ENCODE results near the gene CDC73. TPM values are rescaled to one million over a fixed set of nuclear protein-coding genes. Genes with fewer than 3 reads are reported as not detected.

The CDC73 gene
- total and polyA plus RNA-seq, 2 of the 13 experiments (the other 11 are each of a cell fraction or from before 2014, with no cell fraction given) = 20.2 to 26.3 TPM

- TF ChIP-seq ZHX2 (IDR thresholded peaks at IDR 0.05; ENCODE audit: low read depth) (no peak), ZHX2 (CRISPR knock-in tag; IDR thresholded peaks at IDR 0.05; ENCODE audit: borderline replicate concordance) (no peak), ZNF878 (CRISPR knock-in tag; IDR thresholded peaks at IDR 0.05) (no peak)
Measured at GRCh38 chr1:193144361-193144938, 22.6 kb downstream of the CDC73 start (continued).

- intact Hi-C loops (cut with micrococcal nuclease; ENCODE audit: unreplicated experiment) = no loop called here
- ATAC-seq (no peak), DNase-seq (ENCODE audit: low spot score) (no peak), FAIRE-seq (no peak)
- Histone ChIP-seq H3K9me3 (ENCODE audit: low read length) (no peaks in the 10 kb centered on the region), H3K27ac (ENCODE audit: extremely low read length, insufficient read depth, low read length) (no peak overlapping the region), H3K4me2 (ENCODE audit: low read depth, low read length) (no peak overlapping the region), H3K4me3 (replicated peaks in 1 of 3; ENCODE audit: insufficient read depth in 1 of 3, low read depth in 2 of 3, low read length in 3 of 3) (no peak overlapping the region), H4K20me1 (ENCODE audit: insufficient read depth, low read length) (no peaks in the 10 kb centered on the region), H2AFZ (ENCODE audit: low read length) (no peak overlapping the region), H3K4me1 (ENCODE audit: insufficient read depth, low read length) (no peaks in the 10 kb centered on the region), H3K9ac (ENCODE audit: insufficient read depth, low read depth, low read length) (no peak overlapping the region), H3K79me2 (ENCODE audit: insufficient read depth, low read length) (no peaks in the 10 kb centered on the region), H3K27me3 (ENCODE audit: control insufficient read depth in 1 of 2, insufficient read depth in 2 of 2, low read length in 2 of 2) (no peaks in the 10 kb centered on the region), H3K36me3 (replicated peaks in 1 of 2; ENCODE audit: control insufficient read depth in 1 of 2, insufficient read depth in 2 of 2, low read length in 2 of 2) (peaks cover 5 to 58% of the 10 kb centered on the region in 2 experiments)
- ChIA-PET CTCF (ENCODE audit: low intra/inter-chr PET ratio, low total read pairs) (no interaction called here), POLR2A (no interaction called here)
- BruUV-seq (replicated peaks) = no TSS peak
- in situ Hi-C loops (cut with HindIII; ENCODE audit: extremely low pct_ligation_motif_present, low pct_unique_long_range_greater_than_20kb) = no loop called here
- 100% methylated on average over 1 of the region's 1 CpG for WGBS (ENCODE audit: low lambda C conversion rate)
- TF ChIP-seq GABPB1 (CRISPR knock-in tag; IDR thresholded peaks at IDR 0.05) = no peak
- TF ChIP-seq HOMEZ (CRISPR knock-in tag; IDR thresholded peaks at IDR 0.05; ENCODE audit: low read depth) = no peak
- TF ChIP-seq HMGXB4 (CRISPR knock-in tag; IDR thresholded peaks at IDR 0.05; ENCODE audit: borderline replicate concordance in 1 of 2, low read depth in 1 of 2) = no peak
- no peak for TF ChIP-seq LRRFIP1 (CRISPR knock-in tag; conservative IDR thresholded peaks at IDR 0.05)
- TF ChIP-seq KDM4B (CRISPR knock-in tag; IDR thresholded peaks at IDR 0.05) = no peak
- TF ChIP-seq SMC3 (IDR thresholded peaks at IDR 0.05; ENCODE audit: low read length) = no peak
- no peak for TF ChIP-seq ZFYVE20 (CRISPR knock-in tag; IDR thresholded peaks at IDR 0.05; ENCODE audit: borderline replicate concordance, low read depth)
Measured at GRCh38 chr1:193144999-193145398, 23.2 kb downstream of the CDC73 start.

Measured in HepG2 (cell line).